GM12878 (cell line): ENCODE results near the gene SORCS2. TPM values are rescaled to one million over a fixed set of nuclear protein-coding genes. Genes with fewer than 3 reads are reported as not detected.

Experiments
- ATAC-seq: fragments of 200-7000 bp; cut with Tn5 transposase; 3 replicates; pipeline ENCODE4 v1.9.1; 2020; ENCODE audit warnings: mild to moderate bottlenecking, moderate library complexity
- BruUV-seq: library from RNA; stranded (reverse); fragments of 400-500 nt; replicated peaks from 2 replicates; lab custom pipeline; 2021; lab: Mats Ljungman, UMichigan
- CTCF ChIA-PET: fragments of 300-600 bp; sonication (Branson Sonifier 250); formaldehyde crosslinking; extraction: SDS; loops from one replicate; lab custom pipeline; 2021; ENCODE audit warnings: inconsistent platforms; lab: Yijun Ruan, JAX
- POLR2A ChIA-PET: fragments of 350-600 bp; formaldehyde crosslinking; extraction: SDS; loops from one replicate; lab custom pipeline; 2021; ENCODE audit warnings: inconsistent platforms; lab: Charles Lee
- RAD21 ChIA-PET: fragments of 300-600 bp; sonication (Branson Sonifier 250); formaldehyde crosslinking; loops from one replicate; lab custom pipeline; 2023; ENCODE audit warnings: antibody characterized with exemption; ENCODE audit not compliant: unreplicated experiment; lab: Charles Lee
- SMC1A ChIA-PET: fragments of 300-600 bp; sonication (Branson Sonifier 250); formaldehyde crosslinking; loops from one replicate; lab custom pipeline; 2023; ENCODE audit not compliant: unreplicated experiment, uncharacterized antibody; lab: Charles Lee
- DNase-seq: peaks from one replicate; pipeline ENCODE4 v3.0.0-alpha.2; 2011; ENCODE audit warnings: low read depth, low spot score
- FAIRE-seq: peaks from 3 replicates; lab custom pipeline; 2011; peaks lifted over from hg19 to GRCh38; lab: Jason Lieb, UNC
- H2AFZ ChIP-seq: 2 replicates; pipeline ENCODE4 v1.6.0; 2011; ENCODE audit warnings: low read depth, low read length, control low read depth; ENCODE audit not compliant: control insufficient read depth
- H3K27ac ChIP-seq: 2 replicates; pipeline ENCODE4 v1.5.1; 2011; ENCODE audit warnings: control low read depth; ENCODE audit not compliant: control insufficient read depth, insufficient read depth
- H3K27me3 ChIP-seq, 2 experiments: replicated peaks in 1 of 2; 2 replicates each; pipeline versions ENCODE4 v1.6.0 to v1.6.1; 2011; ENCODE audit warnings: low read length in 1 of 2; ENCODE audit not compliant: control insufficient read depth in 2 of 2, insufficient read depth in 2 of 2
- H3K36me3 ChIP-seq, 2 experiments: 2 replicates each; pipeline ENCODE4 v1.5.1; 2011; ENCODE audit warnings: low read length in 1 of 2; ENCODE audit not compliant: control insufficient read depth in 2 of 2, insufficient read depth in 2 of 2
- H3K4me1 ChIP-seq: 2 replicates; pipeline ENCODE4 v1.6.1; 2011; ENCODE audit warnings: mild to moderate bottlenecking, low read length, moderate library complexity, mixed read lengths; ENCODE audit not compliant: control insufficient read depth, insufficient read depth
- H3K4me2 ChIP-seq: 2 replicates; pipeline ENCODE4 v1.6.0; 2011; ENCODE audit warnings: control low read depth; ENCODE audit not compliant: control insufficient read depth, insufficient read depth
- H3K4me3 ChIP-seq: fragments of 200-600 bp; sonication (generic); 2 replicates; pipeline ENCODE4 v1.5.1; 2016
- H3K79me2 ChIP-seq: 2 replicates; pipeline ENCODE4 v1.6.0; 2011; ENCODE audit warnings: low read length; ENCODE audit not compliant: control insufficient read depth, insufficient read depth
- H3K9ac ChIP-seq: 2 replicates; pipeline ENCODE4 v1.8.0; 2011; ENCODE audit warnings: low read length, control low read depth, mixed read lengths; ENCODE audit not compliant: control insufficient read depth, insufficient read depth
- H3K9me3 ChIP-seq: replicated peaks from 3 replicates; pipeline ENCODE4 v1.5.1; 2011; ENCODE audit warnings: mild to moderate bottlenecking, low read length; ENCODE audit not compliant: control insufficient read depth, insufficient read depth
- H4K20me1 ChIP-seq: 2 replicates; pipeline ENCODE4 v1.6.0; 2011; ENCODE audit not compliant: control insufficient read depth, insufficient read depth
- EGR1 ChIP-seq, 2 experiments: IDR thresholded peaks; 1 replicate in 1 of 2; 2 replicates in 1 of 2; pipeline ENCODE4 v1.6.1; 2011 to 2012; ENCODE audit warnings: low read depth in 2 of 2, low read length in 2 of 2, borderline replicate concordance in 1 of 2, mild to moderate bottlenecking in 1 of 2, moderate library complexity in 1 of 2
- WGBS: methylation state at CpG from one replicate; pipeline ENCODE4 v1.1.6; 2016; ENCODE audit warnings: low lambda C conversion rate; ENCODE audit not compliant: insufficient replicate concordance, insufficient coverage; ENCODE audit errors: missing lambda C conversion rate; 5-methylcytosine and 5-hydroxymethylcytosine counted together
- in situ Hi-C: fragments of 300-500 bp; cut with MboI; formaldehyde crosslinking; loops from 9 replicates; pipeline ENCODE4 v1.14.3; 2018; ENCODE audit warnings: mixed read lengths
- intact Hi-C: fragments of 100-400 bp; cut with micrococcal nuclease; formaldehyde crosslinking; loops from one replicate; pipeline ENCODE4 v1.14.2; 2022; ENCODE audit not compliant: unreplicated experiment
- polyA plus RNA-seq, 11 experiments: library from polyadenylated mRNA; depleted of rRNA in 4 of 11; unstranded in 6 of 11; stranded (reverse) in 5 of 11; fragments of >200 nt; fragmentation: Nextera tagmentation in 4 of 11; fragmentation: Illumina TruSeq in 1 of 11; extraction: Ambion mirVana in 4 of 11; extraction: Trizol in 1 of 11; gene quantifications; 1 replicate in 1 of 11; 2 replicates in 10 of 11; pipeline versions ENCODE4 v1.2.1 to v1.2.3, GENCODE V29; 2011 to 2016; ENCODE audit warnings: inconsistent platforms in 2 of 11, missing spikeins in 2 of 11, low read depth in 1 of 11
- total RNA-seq, 4 experiments: library from RNA; depleted of rRNA in 3 of 4; stranded (reverse); fragments of >200 nt in 3 of 4; fragmentation: Illumina TruSeq in 1 of 4; extraction: Trizol in 1 of 4; gene quantifications; 2 replicates each; pipeline versions ENCODE4 v1.2.1 to v1.2.3, GENCODE V29; 2013 to 2021
- TF ChIP-seq, protein P1 (sequence below): IDR thresholded peaks from 2 replicates; pipeline ENCODE4 v1.6.1; 2012; ENCODE audit warnings: low read length, inconsistent platforms
- TF ChIP-seq, protein P2 (sequence below): fragments of 150-350 bp; IDR thresholded peaks from 2 replicates; pipeline ENCODE4 v1.6.1; 2016; ENCODE audit warnings: low read depth, low read length

The SORCS2 gene
- total and polyA plus RNA-seq, 10 of the 15 experiments (the other 5 are each of a cell fraction or from before 2014, with no cell fraction given): 0.01 to 0.15 (median 0.05) TPM; not detected in 5

DNA sequence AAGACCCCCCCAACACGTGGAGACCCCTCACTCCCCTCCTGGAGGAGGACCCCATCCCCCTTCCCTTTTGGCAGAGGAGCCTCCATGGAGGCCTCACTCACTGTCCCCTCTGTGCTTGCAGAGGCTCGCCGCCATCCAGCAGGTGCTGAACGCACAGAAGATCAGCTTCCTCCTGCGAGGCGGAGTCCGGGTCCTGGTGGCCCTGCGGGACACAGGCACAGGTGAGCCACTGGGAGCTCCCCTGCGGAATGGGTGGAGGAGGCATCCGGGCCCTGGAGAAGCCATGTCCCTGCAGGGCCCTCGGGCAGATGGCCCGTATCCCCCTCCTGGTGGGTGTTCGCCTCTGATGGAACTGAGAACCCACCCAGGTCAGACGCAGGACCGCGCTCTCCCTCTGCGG, 540.9 kb downstream of the SORCS2 start (continued):
- TF ChIP-seq, protein P1, sequence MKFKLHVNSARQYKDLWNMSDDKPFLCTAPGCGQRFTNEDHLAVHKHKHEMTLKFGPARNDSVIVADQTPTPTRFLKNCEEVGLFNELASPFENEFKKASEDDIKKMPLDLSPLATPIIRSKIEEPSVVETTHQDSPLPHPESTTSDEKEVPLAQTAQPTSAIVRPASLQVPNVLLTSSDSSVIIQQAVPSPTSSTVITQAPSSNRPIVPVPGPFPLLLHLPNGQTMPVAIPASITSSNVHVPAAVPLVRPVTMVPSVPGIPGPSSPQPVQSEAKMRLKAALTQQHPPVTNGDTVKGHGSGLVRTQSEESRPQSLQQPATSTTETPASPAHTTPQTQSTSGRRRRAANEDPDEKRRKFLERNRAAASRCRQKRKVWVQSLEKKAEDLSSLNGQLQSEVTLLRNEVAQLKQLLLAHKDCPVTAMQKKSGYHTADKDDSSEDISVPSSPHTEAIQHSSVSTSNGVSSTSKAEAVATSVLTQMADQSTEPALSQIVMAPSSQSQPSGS: no peak

DNA sequence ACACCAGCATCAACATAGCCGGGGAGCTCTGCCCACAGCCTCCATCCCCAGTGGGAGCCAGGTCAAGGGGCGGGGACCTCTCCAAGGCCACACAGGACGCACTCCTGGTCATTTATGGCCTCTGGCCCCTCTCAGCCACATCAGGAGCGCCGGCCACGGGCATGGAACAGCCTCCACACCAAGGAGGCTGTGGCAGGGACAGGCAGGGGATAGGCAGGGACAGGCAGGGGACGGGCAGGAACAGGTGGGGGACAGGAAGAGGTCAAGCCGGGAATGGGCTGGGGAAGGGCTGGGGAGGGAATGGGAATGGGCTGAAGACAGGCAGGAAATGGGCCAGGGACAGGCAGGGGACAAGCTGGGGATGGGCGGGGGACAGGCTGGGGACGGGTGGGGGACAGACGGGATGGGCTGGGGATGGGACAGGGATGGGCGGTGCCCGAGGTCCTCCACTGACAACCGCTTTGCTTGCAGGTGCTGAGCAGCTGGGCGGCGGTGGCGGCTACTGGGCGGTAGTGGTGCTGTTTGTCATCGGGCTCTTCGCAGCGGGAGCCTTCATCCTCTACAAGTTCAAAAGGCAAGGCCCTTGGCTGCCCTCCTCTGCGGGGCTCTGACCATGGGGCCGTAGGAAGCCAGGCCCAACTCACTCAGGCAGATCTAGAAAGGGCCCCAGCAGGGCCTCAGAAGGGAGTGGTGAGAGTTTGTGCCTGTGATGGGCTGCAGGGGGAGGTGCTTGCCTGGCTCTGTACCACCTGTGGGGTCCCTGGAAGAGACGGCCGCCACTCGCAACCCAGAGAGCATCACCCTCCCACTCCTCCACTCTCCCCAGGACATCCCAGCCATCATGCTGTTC, 541.7 kb downstream of the SORCS2 start:
- intact Hi-C loops (no loop called here), in situ Hi-C loops (no loop called here)
- DNase-seq (no peak), ATAC-seq (no peak), FAIRE-seq (no peak)
- TF ChIP-seq EGR1 (IDR thresholded peaks at IDR 0.05; ENCODE audit: borderline replicate concordance in 1 of 2, low read depth in 2 of 2, low read length in 2 of 2): no peak
- TF ChIP-seq, protein P2, sequence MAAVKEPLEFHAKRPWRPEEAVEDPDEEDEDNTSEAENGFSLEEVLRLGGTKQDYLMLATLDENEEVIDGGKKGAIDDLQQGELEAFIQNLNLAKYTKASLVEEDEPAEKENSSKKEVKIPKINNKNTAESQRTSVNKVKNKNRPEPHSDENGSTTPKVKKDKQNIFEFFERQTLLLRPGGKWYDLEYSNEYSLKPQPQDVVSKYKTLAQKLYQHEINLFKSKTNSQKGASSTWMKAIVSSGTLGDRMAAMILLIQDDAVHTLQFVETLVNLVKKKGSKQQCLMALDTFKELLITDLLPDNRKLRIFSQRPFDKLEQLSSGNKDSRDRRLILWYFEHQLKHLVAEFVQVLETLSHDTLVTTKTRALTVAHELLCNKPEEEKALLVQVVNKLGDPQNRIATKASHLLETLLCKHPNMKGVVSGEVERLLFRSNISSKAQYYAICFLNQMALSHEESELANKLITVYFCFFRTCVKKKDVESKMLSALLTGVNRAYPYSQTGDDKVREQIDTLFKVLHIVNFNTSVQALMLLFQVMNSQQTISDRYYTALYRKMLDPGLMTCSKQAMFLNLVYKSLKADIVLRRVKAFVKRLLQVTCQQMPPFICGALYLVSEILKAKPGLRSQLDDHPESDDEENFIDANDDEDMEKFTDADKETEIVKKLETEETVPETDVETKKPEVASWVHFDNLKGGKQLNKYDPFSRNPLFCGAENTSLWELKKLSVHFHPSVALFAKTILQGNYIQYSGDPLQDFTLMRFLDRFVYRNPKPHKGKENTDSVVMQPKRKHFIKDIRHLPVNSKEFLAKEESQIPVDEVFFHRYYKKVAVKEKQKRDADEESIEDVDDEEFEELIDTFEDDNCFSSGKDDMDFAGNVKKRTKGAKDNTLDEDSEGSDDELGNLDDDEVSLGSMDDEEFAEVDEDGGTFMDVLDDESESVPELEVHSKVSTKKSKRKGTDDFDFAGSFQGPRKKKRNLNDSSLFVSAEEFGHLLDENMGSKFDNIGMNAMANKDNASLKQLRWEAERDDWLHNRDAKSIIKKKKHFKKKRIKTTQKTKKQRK: no peak
- Histone ChIP-seq H3K4me3 (no peak overlapping the region), H2AFZ (no peak overlapping the region), H3K4me1 (no peaks in the 10 kb centered on the region), H4K20me1 (no peaks in the 10 kb centered on the region), H3K9ac (no peak overlapping the region), H3K4me2 (no peak overlapping the region), H3K36me3 (no peaks in the 10 kb centered on the region), H3K27me3 (no peaks in the 10 kb centered on the region; a peak in 2 of 4 replicates), H3K27ac (no peak overlapping the region), H3K9me3 (no peaks in the 10 kb centered on the region), H3K79me2 (no peaks in the 10 kb centered on the region)
- RAD21 ChIA-PET: no interaction called here
- 34% methylated on average over 21 of the region's 26 CpGs for whole genome bisulfite sequencing
- SMC1A ChIA-PET: no interaction called here
- CTCF ChIA-PET: no interaction called here
- BruUV-seq: no TSS peak
- POLR2A ChIA-PET: no interaction called here
